HG02885 (cell line): ENCODE data around the gene DTX2.
A peak's percentile ranks its signal among the peaks of the same experiment; 100 is the strongest.
"Not testable (repeated sequence)": the region's sequence is repeated elsewhere in the genome, so short reads cannot be mapped to it uniquely, and the experiment has no call there.

Source experiments
- ATAC-seq: cut with Tn5 transposase; IDR thresholded peaks from one replicate; pipeline ENCODE4 v1.9.1; 2021; ENCODE audit warnings: mild to moderate bottlenecking; ENCODE audit not compliant: unreplicated experiment, poor library complexity

DTX2 gene

DNA sequence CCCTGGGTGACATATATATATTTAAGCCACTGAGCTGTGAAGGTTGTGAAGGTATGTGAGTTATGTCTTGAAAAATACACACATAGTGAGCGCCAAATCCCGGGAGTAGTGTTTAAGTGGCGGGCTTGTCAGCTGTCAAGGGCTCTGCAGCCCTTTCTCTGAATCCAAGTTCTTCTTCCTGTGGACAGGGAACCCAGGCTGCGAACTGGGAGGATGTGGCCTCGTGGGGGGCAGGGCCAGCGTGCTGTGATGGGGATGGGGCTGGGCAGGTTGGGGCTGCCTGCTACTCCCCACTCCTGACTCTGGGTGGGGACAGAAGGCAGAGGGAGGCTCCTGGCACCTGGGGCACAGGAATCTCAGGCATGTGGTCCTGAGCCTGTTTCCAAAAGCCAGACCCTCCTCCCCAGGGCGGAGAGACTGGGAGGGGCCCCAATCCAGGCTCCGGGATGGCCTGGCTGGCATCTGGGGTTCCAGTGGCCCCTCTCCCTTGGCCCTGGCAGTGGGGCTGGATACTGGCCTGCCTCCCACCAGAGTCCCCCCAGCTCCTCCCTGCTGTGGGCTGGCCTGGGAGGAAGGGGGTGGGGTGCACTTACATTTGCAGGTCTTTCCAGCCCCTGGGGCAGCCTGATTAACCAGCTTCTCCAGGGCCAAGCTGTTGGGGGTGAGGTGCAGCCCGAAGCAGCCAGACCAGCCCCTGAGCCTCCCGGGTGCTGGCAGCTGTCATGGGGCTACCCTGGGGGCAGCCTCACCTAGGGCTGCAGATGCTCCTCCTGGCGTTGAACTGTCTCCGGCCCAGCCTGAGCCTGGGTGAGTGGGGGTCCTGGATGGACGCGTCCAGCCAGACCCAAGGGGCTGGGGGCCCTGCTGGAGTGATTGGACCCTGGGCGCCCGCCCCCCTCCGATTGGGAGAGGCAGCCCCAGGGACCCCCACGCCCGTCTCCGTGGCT lies 48.7 kb downstream of the DTX2 start, which contains the start of gene UPK3B:
UPK3B (plus strand) TSS at position 622 of the 947 bp plus-strand sequence; CDS start at position 723, 101 bp downstream.
- ATAC-seq = no peak

DNA sequence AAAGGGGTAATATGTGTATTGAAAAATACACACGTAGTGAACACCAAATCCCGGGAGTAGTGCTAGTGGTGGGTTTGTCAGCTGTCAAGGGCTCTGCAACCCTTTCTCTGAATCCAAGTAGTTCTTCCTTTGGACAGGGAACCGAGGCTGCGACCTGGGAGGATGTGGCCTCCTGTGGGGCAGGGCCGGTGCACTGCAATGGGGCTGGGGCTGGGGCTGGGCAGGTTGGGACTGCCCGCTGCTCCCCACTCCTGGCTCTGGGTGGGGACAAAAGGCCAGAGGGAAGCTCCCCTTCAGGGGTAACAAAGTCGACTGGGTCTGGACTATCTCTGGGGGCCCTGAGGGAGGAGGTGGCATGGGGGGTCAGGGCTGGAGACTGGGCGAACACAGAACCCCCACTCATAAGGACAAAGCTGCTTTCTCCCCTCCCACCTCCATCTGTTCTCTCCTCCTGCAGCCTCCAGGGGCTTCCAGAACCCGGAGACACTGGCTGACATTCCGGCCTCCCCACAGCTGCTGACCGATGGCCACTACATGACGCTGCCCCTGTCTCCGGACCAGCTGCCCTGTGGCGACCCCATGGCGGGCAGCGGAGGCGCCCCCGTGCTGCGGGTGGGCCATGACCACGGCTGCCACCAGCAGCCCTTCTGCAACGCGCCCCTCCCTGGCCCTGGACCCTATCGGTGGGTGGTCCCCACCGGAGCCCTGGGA lies 49.8 kb downstream of the DTX2 start:
- ATAC-seq = not testable (repeated sequence)

DNA sequence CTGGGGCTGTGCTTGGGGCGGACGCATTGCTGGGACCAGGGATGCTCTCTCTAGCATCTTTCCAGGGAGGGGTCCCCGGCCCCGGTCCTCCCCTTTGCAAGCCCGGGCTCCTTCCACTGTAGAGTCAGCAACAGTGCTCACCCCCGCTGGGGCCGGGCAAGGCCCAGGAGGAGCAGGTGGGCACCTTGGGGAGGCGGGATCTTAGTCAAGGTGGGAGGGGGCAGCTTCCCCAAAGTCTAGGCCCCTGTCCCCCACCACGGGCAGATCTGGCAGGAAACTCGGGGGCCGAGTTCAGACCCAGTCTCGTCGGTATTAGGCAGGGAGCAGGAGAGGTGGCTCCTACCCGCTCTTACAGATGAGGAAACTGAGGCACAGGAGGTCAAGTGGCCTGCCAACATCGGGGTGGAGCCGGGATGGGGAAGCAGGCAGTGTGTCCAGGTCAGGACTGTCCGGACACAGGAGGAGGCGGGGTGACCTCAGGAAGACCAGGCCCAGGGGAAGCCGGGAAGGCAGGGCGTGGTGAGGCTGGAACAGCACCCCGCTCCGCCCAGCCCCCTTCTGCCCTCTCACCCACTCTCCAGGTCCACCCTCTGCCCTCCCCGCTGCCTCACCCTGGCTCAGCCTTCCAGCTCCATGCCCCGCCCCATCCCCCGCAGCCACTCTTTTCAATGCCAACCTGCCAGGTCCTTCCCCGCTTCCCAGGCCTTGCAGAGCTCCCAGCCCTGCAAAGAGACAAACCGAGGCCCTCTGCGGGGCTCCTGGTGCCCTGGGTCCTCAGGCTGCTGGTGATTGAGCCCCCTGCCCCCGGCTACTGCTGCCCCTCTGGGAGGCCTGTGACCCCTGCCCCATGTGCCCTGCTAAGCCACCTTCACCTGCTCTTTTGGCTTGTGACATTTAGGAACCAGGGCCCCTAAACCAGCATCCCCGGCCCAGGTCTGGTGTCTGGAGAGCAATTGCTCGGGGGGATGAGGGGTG lies 50.7 kb downstream of the DTX2 start:
- not testable (repeated sequence) for ATAC-seq

DNA sequence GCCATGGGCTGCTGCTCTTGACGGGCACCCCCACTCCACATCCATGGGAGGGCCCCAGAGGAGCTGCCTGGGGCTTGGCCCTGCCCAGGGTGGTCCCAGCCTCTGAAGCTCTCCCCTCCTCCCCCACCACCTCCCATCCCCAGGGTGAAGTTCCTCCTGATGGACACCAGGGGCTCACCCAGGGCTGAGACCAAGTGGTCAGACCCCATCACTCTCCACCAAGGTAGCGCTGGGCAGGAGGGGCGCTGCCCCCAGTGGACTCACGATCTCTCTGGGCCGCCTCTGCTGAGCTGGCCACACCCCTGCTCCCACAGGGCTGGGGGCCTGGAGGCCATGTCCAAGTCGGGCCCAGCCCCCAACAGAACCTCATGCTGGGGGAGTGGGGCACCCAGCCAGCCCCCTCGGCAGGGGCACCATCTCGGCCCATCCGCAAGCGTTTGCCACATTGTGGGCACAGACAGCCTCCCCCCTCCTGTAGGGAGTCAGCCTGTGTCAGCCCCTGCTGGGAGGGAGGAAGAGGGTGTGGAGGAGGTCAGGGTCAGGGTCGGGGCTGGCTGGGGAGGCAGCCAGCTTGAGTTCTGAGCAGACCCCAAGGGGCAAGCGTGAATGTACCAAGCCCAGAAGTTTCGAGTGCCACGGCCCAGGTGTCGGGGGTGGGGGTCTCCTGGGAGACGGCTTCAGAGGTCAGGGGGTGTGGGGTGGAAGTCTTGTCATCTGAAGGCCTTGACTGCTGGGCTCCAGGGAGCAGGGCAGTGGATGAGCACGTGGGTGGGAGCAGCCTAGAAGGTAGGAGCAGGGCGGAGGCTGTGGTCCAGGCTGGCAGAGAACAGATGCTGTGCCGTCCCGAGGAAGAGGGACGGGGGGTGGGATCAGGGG lies 51.7 kb downstream of the DTX2 start:
- no peak for ATAC-seq

DNA sequence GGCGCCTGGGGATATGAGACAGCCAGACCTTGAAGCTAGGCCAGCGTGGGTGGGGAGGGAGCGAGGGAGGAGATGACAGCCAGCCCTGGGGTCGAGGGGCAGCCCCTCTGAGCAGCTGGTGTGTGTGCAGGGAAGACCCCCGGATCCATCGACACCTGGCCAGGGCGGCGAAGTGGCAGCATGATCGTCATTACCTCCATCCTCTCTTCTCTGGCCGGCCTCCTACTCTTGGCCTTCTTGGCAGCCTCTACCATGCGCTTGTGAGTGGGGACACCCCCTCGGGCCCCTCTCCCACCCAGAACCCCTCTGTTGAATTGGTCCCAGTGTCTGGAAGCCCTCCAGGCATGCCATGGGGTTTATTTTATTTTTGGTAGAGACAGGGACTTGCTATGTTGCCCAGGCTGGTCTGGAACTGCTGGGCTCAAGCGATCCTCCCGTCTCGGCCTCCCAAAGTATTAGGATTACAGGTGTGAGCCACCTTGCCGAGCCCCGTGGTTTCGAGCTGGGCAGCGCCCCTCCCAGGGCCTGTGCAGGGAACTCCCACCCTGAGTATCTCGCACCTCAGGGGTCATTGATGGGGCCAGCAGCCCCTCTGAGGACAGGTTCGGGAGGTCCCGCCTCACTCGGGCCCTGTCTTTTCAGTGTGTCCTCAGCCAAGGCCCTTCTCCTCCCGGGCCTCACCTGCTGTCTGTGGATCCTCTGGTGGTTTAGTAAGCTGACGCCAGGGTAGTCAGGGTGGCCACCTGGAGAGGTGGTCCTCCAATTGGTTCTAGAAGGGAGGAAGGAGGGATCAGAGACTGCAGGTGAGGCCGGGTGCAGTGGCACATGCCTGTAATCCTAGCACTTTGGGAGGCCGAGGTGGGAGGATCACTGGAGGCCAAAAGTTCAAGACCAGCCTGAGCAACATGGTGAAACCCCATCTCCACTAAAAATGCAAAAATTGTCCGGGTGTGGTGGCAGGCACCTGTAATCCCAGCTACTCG lies 52.6 kb downstream of the DTX2 start:
- ATAC-seq = no peak

DNA sequence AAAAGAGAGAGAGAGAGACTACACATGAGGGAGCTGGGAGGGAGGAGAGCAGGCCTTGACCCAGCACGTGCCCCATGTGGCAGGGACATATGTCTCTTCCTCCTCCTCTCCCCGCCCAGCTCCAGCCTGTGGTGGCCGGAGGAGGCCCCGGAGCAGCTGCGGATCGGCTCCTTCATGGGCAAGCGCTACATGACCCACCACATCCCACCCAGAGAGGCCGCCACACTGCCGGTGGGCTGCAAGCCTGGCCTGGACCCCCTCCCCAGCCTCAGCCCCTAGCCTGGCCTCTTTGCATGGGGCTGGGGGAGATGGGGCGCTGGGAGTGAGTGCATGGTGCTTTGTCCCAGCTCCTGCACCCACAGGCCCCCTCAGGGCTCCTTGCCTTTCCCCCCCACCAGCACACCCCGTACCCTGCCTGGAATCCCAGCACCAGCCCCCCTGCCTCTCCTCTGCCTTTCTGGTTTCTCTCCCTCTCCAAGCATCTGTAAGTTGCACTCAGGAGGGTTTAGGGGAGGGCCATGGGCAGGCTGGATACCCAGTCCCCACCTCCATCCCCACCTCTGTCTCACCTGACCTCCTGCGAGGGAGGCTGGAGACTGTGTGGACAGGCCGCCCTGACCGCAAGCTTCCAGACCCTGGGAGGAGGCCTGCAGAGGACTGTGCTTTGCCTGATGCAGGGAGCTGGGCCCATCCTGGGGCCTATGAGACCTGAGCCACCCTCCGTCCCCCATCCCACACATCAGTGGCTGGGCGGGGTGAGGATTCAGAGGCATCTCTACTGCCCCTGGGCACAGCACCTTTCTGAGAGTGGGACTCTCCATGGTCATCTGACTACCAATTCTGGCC lies 53.6 kb downstream of the DTX2 start:
- ATAC-seq = no peak

DNA sequence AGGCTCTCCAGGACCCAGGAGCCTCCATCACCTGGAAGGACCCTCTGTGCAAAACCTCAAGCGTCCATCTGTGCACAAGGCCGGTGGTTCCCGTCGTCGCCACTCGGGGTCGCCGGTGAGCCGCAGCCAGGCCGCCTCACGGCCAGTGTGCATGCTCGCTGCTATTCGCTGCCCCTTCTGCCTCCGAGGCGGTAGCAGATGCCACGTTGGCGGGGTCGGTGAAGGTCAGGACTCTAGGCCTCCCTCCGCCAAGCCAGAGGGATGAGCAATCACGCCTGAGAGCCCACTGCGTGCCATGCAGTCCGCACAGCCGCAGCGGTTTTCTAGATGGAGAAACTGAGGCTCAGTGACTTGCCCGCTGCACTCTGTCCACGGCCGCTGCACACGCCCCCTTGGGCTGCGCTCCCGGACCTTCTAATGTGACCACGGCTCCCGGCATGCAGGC lies 54.5 kb downstream of the DTX2 start:
- ATAC-seq = no peak

DNA sequence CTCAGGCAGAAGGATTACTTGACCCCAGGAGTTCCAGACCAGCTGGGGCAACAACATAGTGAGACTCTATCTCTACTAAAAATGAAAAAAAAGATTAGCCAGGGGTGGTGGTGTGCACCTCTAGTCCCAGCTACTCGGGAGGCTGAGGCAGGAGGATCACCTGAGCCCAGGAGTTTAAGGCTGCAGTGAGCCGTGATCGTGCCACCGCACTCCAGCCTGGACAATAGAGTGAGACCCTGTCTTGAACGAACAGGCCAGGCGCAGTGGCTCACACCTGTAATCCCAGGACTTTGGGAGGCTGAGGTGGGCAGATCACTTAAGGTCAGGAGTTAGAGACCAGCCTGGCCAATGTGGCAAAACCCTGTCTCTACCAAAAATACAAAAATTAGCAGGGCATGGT lies 55.4 kb downstream of the DTX2 start:
- not testable (repeated sequence) for ATAC-seq

DNA sequence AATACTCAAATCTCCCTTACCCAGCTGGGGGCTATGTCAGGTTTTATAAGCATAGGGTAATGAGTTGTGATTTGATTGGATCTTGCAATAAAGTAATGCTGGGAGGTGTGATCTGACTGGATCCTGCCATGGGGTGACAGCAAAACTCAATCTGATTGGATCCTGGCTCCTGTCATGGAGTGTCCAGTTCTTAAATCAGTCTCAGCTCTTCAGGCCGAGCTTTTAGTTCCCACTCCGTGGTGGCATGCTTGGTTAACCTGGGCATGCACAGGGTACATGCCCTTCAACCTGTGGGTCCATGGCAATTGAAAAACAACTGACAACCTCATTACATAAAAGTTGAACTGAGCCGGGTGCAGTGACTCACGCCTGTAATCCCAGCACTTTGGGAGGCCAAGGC lies 64.7 kb downstream of the DTX2 start:
- not testable (repeated sequence) for ATAC-seq

GRCh38 chr7:76531643-76532042 lies 70.1 kb downstream of the DTX2 start:
- ATAC-seq = not testable (repeated sequence)

- not testable (repeated sequence) for ATAC-seq
Measured at GRCh38 chr7:76543197-76543596, 81.7 kb downstream of the DTX2 start, which contains the start of gene SPDYE16. Gene SPDYE16, minus strand, starts transcription at chr7:76543297. Its CDS starts 1,838 bp downstream, at chr7:76541459.

GRCh38 chr7:76549025-76549854 lies 87.7 kb downstream of the DTX2 start:
- peak; percentile 99 for ATAC-seq

GRCh38 chr7:76549855-76550248 lies 88.3 kb downstream of the DTX2 start:
- ATAC-seq = not testable (repeated sequence)

- not testable (repeated sequence) for ATAC-seq
Measured at GRCh38 chr7:76551992-76552391, 90.5 kb downstream of the DTX2 start.
